Activated CD4-positive, alpha-beta T cell treated with anti-CD3 and anti-CD28 coated beads for 36 hours (primary cell): Measurements from ENCODE around the gene HACD2. TPM values are rescaled to one million over a fixed set of nuclear protein-coding genes. Genes with fewer than 3 reads are reported as not detected.
A peak's percentile ranks its signal among the peaks of the same experiment; 100 is the strongest.

Experiments
- ATAC-seq: fragments of 200-7000 bp; cut with Tn5 transposase; one replicate; pipeline ENCODE4 v1.10.0; 2021; ENCODE audit warnings: mild to moderate bottlenecking, moderate library complexity
- CTCF ChIA-PET: fragments of 350-600 bp; sonication (Branson Sonifier 250); formaldehyde crosslinking; loops from one replicate; lab custom pipeline; 2021; ENCODE audit warnings: antibody characterized with exemption; lab: Charles Lee
- POLR2A ChIA-PET: fragments of 350-600 bp; sonication (Branson Sonifier 250); formaldehyde crosslinking; loops from one replicate; lab custom pipeline; 2021; ENCODE audit warnings: antibody characterized with exemption, inconsistent platforms; lab: Charles Lee
- DNase-seq: peaks from one replicate; pipeline ENCODE4 v3.0.0-alpha.2; 2020
- H3K27ac Mint-ChIP-seq: one replicate; pipeline ENCODE4 v1.8.0; 2021; ENCODE audit warnings: mixed read lengths
- H3K27me3 Mint-ChIP-seq: one replicate; pipeline ENCODE4 v1.8.0; 2021; ENCODE audit warnings: mixed read lengths
- H3K36me3 Mint-ChIP-seq: one replicate; pipeline ENCODE4 v1.8.0; 2021; ENCODE audit warnings: low read depth, mixed read lengths
- H3K4me1 Mint-ChIP-seq: one replicate; pipeline ENCODE4 v1.8.0; 2021; ENCODE audit warnings: mixed read lengths
- H3K4me3 Mint-ChIP-seq: one replicate; pipeline ENCODE4 v1.8.0; 2021; ENCODE audit warnings: mild to moderate bottlenecking, moderate library complexity, mixed read lengths
- H3K9me3 Mint-ChIP-seq: one replicate; pipeline ENCODE4 v1.8.0; 2021; ENCODE audit warnings: low read depth, mixed read lengths
- intact Hi-C, 2 experiments: fragments of 100-400 bp; cut with DNase I in 1 of 2; cut with micrococcal nuclease in 1 of 2; formaldehyde crosslinking; loops; one replicate each; pipeline versions ENCODE4 v1.14.2 to v1.15.1; 2022 to 2024; cut with DNase I, micrococcal nuclease
- total RNA-seq, 2 experiments: library from RNA; stranded (reverse); gene quantifications; one replicate each; pipeline ENCODE4 v1.2.3, GENCODE V29; 2021

Gene HACD2
- total RNA-seq, 2 experiments from 2014 or later, result 22.1 to 27.7 TPM

DNA sequence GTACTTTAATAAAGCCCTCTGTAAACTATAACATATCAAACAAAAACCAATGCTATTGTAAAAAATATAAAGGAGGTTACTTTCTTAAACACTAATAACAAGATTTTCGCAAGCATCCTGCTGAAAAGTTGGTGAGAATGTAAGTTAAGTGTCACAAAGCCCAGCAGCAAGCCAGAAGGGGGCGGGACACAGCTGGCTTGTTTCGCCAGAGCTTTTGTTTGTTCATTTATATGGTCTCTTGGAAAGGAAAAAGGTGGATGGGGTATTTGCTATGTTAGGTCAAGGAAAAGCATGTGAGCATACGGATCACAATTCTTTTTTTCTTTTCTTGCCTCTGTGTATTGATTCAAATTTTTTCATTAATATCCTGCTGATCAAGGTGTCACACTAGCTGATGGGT, 59.9 kb downstream of the HACD2 start:
- intact Hi-C loops, result no loop called here
- Mint-ChIP-seq H3K27ac (no peak overlapping the region), H3K27me3 (no peaks in the 10 kb centered on the region), H3K36me3 (peaks cover 16% of the 10 kb centered on the region), H3K9me3 (no peaks in the 10 kb centered on the region), H3K4me3 (no peak overlapping the region), H3K4me1 (peaks cover 53% of the 10 kb centered on the region)
- no peak for DNase-seq
- no peak for ATAC-seq
- ChIA-PET POLR2A (no interaction called here), CTCF (interaction anchor here (0.5 kb wide), 1 partner anchor 349 kb away, joined by 3 read pairs; no protein-coding TSS in a partner anchor)

DNA sequence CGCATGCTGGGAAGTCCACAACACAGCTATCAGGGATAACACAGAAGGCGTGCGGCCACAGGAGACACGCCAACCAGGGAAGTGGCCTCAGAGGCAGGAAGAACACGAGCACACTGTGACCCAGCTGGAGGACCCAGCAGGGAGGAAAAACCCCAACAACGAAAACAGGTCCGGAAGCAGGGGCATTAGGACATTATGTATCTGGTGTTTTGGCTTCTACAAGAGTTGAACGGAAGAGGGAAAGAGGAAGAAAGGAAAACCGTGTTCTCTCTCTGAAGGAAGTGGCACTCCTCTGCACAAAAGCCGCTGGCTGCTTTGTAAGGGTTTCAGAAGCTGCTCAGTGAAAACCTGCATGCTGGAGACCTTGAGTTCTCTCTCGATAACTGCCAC, 61.8 kb downstream of the HACD2 start:
- CTCF ChIA-PET, result interaction anchor here (1.3 to 1.6 kb wide), 3 partner anchors 12 to 39 kb away, joined by 3 to 4 read pairs (median 4); no protein-coding TSS in a partner anchor
- no peaks in the 10 kb centered on the region for H3K9me3 Mint-ChIP-seq
- peaks cover 53% of the 10 kb centered on the region for H3K4me1 Mint-ChIP-seq
- intact Hi-C loops, result no loop called here
- DNase-seq, result no peak
- ATAC-seq, result no peak
- POLR2A ChIA-PET, result interaction anchor here (0.7 kb wide), 1 partner anchor 17 kb away, joined by 3 read pairs; no protein-coding TSS in a partner anchor
- H3K4me3 Mint-ChIP-seq, result no peak overlapping the region
- peaks cover 18% of the 10 kb centered on the region for H3K36me3 Mint-ChIP-seq
- H3K27ac Mint-ChIP-seq, result peak overlapping the region; percentile 79
- H3K27me3 Mint-ChIP-seq, result no peaks in the 10 kb centered on the region

DNA sequence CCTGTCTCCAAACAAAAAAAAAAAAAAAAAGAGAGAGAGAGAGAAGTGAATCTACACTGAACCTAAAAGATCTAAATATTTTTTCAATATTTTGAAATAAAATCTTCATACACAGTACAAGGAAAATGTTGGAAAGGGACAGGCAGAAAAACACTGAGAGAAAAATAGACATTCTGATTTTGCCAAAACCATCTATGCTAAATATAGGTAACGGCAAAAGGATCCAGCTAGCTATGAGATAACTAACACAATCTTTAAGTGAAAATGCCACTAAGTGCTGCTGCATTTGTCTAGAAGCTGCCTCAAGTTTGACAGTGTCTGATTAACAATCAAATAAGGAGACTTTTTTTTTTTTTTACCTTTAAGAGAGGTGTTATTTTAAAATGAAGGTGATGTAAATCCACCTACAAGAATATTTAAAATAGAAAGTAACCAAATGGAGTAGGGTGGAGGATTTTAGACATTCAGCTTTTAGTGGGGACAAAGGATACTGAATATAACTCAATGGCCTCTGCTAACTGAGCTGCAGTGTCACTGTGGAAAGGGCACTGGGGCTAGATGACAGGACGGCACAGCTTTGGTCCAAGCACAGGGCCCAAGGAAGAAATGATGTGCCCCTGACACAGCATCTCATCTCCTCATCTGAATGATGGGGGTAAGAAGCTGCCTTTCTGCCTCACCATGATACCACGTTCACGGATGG, 62.4 kb downstream of the HACD2 start:
- Mint-ChIP-seq H3K4me1 (peaks cover 53% of the 10 kb centered on the region), H3K9me3 (no peaks in the 10 kb centered on the region), H3K27me3 (no peaks in the 10 kb centered on the region), H3K27ac (peak overlapping the region; percentile 79), H3K4me3 (no peak overlapping the region), H3K36me3 (peaks cover 18% of the 10 kb centered on the region)
- ATAC-seq, result no peak
- DNase-seq, result no peak
- POLR2A ChIA-PET, result interaction anchor here (0.7 kb wide), 1 partner anchor 17 kb away, joined by 3 read pairs; no protein-coding TSS in a partner anchor
- intact Hi-C loops, result no loop called here
- CTCF ChIA-PET, result interaction anchor here (0.6 to 1.6 kb wide), 4 partner anchors 11 to 53 kb away, joined by 3 to 4 read pairs (median 4); no protein-coding TSS in a partner anchor

DNA sequence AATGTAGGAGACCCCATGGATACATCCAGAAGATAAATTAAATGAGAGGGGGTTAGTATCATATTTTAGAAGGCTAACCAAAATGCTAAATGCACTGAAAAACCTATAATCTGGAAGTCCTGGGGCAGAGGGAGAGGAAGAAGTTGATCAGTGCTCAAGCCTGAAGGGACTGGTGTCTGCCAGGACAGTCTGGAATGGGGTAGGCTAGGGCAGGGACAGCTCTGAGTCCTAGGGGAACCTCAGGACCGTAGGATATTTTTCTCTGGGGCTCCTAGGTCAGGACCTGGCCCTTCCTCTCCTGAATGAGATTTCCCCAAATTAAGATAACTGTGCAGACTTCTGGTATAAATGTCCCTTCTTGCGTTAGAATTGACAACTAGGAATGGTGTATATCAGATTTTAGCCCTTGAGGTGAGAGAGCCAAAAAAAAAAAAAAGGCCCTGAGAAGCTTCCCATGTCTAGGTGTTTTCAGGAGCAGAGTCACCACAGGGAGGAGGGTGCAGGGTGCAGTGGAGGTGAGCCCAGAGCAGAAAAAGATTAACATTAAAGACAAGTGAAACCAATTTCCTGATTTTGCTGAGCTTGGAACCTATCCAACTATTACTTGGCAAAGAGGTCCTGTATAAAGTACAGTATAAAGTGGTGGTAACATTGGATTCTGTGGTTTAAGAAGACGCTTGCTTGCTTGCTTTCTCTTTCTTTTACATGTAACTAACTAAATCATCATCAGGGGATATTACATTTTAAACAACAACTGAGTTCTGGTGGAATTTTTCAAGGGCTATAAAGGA, 63.5 kb downstream of the HACD2 start:
- no peaks in the 10 kb centered on the region for H3K27me3 Mint-ChIP-seq
- intact Hi-C loops, result no loop called here
- ATAC-seq, result no peak
- peaks cover 49% of the 10 kb centered on the region for H3K4me1 Mint-ChIP-seq
- POLR2A ChIA-PET, result no interaction called here
- H3K4me3 Mint-ChIP-seq, result no peak overlapping the region
- H3K9me3 Mint-ChIP-seq, result no peaks in the 10 kb centered on the region
- DNase-seq, result no peak
- H3K27ac Mint-ChIP-seq, result no peak overlapping the region
- CTCF ChIA-PET, result interaction anchor here (1.1 to 1.6 kb wide), 3 partner anchors 10 to 38 kb away, joined by 4 to 5 read pairs (median 4); no protein-coding TSS in a partner anchor
- H3K36me3 Mint-ChIP-seq, result peaks cover 12% of the 10 kb centered on the region

DNA sequence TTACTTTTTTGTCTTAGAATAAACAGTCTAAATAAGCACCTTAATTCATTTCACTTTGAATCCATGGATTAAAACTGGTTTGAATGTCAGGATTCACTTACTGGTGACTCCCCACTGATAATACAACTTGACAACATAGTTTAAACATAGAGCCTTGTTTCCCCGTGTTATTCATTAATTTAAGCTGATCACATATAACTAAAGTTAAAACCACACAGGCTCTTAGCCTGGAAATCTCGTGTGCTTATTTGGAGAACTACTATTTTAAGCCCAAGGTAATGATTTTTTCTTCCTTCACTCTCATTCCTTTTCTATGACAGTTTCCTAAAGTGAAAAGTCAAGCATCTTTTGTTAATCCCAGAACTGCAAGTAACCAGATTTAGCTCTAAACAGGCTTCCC, 64.2 kb downstream of the HACD2 start:
- intact Hi-C loops, result no loop called here
- H3K4me3 Mint-ChIP-seq, result no peak overlapping the region
- no peak for ATAC-seq
- POLR2A ChIA-PET, result no interaction called here
- H3K27ac Mint-ChIP-seq, result no peak overlapping the region
- H3K27me3 Mint-ChIP-seq, result no peaks in the 10 kb centered on the region
- peaks cover 12% of the 10 kb centered on the region for H3K36me3 Mint-ChIP-seq
- CTCF ChIA-PET, result interaction anchor here (1.1 to 1.4 kb wide), 2 partner anchors 31 to 39 kb away, joined by 4 to 5 read pairs; no protein-coding TSS in a partner anchor
- DNase-seq, result no peak
- peaks cover 44% of the 10 kb centered on the region for H3K4me1 Mint-ChIP-seq
- no peaks in the 10 kb centered on the region for H3K9me3 Mint-ChIP-seq

DNA sequence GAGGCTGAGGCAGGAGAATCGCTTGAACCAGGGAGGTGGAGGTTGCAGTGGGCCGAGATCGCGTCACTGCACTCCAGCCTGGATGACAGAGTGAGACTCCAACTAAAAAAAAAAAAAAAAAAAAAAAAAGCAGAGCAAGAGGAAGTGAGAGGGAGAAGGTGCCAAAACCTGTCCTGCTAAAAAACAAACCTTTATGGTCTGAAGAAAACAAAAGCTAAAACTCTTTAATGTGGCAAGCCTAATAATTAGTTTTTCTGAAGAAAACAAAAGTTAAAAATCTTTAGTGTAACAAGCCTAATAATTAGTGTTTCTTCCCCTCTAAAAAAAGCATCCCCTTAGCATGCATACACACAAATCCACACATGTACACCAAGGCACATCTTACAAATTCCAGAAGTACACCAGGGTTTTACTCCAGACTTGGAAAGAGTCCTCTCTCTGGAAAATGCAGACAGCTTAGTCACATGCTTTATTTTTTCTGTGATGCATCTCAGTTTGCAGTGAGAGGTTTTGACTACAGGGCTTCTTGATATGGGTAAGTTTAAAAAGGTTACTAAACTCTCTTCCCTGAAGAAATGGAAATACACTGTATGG, 65.9 kb downstream of the HACD2 start:
- H3K27ac Mint-ChIP-seq, result no peak overlapping the region
- peaks cover 27% of the 10 kb centered on the region for H3K4me1 Mint-ChIP-seq
- no peaks in the 10 kb centered on the region for H3K9me3 Mint-ChIP-seq
- ATAC-seq (no peak), DNase-seq (no peak)
- ChIA-PET CTCF (no interaction called here), POLR2A (no interaction called here)
- H3K4me3 Mint-ChIP-seq, result no peak overlapping the region
- H3K27me3 Mint-ChIP-seq, result no peaks in the 10 kb centered on the region
- intact Hi-C loops, result no loop called here
- H3K36me3 Mint-ChIP-seq, result peaks cover 12% of the 10 kb centered on the region

DNA sequence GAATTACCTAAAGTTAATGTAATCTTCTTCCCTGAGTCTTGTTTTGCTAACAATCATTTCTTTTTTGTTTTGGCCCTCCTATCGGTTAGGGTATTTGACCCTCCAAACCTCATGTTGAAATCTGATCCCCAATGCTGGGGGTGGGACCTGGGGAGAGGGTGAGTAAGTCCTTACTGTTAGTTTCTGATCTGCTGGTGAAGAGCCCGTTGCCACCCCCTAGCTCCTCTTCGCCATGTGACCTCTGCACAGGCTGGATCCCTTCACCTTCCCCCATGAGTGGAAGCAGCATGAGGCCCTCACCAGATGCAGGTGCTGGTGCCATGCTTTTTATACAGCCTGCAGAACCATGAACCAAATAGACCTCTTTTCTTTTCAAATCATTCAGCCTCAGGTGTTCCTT, 73.1 kb downstream of the HACD2 start:
- Mint-ChIP-seq H3K36me3 (peaks cover 24% of the 10 kb centered on the region), H3K27ac (no peak overlapping the region), H3K9me3 (no peaks in the 10 kb centered on the region), H3K27me3 (no peaks in the 10 kb centered on the region), H3K4me3 (no peak overlapping the region), H3K4me1 (no peaks in the 10 kb centered on the region)
- intact Hi-C loops, result no loop called here
- ATAC-seq (no peak), DNase-seq (no peak)
- POLR2A ChIA-PET, result no interaction called here
- CTCF ChIA-PET, result interaction anchor here (1.4 kb wide), 1 partner anchor 11 kb away, joined by 4 read pairs; no protein-coding TSS in a partner anchor

DNA sequence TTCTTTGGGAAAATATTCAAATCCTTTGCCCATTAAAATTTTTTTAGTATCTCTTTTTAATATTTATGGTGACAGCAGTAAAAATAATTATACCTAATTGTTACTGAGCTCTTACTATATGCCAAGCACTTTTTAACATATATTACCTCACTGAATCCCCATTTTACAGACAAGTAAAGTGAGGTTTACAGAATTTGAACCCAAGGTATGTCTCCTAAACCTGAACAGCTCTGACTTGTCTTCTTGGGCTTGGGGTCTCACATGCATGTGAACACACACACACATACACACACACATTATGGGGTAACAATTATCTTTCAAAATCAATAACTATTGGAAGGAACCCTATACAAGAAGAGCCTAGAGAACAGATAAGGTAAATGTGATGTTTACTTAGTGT, 73.8 kb downstream of the HACD2 start:
- CTCF ChIA-PET, result interaction anchor here (1.4 kb wide), 1 partner anchor 11 kb away, joined by 4 read pairs; no protein-coding TSS in a partner anchor
- DNase-seq, result no peak
- intact Hi-C loops, result no loop called here
- no peak overlapping the region for H3K4me3 Mint-ChIP-seq
- no peak overlapping the region for H3K27ac Mint-ChIP-seq
- H3K36me3 Mint-ChIP-seq, result peaks cover 24% of the 10 kb centered on the region
- H3K4me1 Mint-ChIP-seq, result no peaks in the 10 kb centered on the region
- H3K27me3 Mint-ChIP-seq, result no peaks in the 10 kb centered on the region
- ATAC-seq, result no peak
- POLR2A ChIA-PET, result no interaction called here
- no peaks in the 10 kb centered on the region for H3K9me3 Mint-ChIP-seq

DNA sequence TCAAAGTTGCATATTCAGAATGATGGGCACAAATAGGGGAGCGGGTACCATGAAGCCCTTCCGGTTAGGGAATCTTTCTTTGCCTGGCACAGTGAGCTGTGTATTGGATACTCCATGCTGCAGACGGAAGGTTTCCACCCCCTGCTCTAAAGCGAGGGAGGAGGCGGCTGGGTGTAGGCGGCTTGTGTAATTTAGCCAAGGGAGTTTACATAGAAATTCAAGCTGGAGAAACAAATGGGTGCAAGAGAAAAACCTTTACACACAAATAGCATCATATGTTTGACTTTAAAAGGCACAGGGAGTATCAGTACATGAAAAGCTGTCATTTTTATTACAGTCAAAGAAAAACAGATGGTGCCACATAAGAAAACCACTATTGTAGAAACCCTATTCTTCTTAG, 76.7 kb downstream of the HACD2 start:
- Mint-ChIP-seq H3K9me3 (no peaks in the 10 kb centered on the region), H3K4me1 (no peaks in the 10 kb centered on the region), H3K36me3 (peaks cover 18% of the 10 kb centered on the region), H3K27ac (no peak overlapping the region), H3K4me3 (no peak overlapping the region), H3K27me3 (no peaks in the 10 kb centered on the region)
- ChIA-PET POLR2A (no interaction called here), CTCF (interaction anchor here (1.2 kb wide), 1 partner anchor 14 kb away, joined by 4 read pairs; no protein-coding TSS in a partner anchor)
- intact Hi-C loops, result no loop called here
- ATAC-seq (no peak), DNase-seq (no peak)

DNA sequence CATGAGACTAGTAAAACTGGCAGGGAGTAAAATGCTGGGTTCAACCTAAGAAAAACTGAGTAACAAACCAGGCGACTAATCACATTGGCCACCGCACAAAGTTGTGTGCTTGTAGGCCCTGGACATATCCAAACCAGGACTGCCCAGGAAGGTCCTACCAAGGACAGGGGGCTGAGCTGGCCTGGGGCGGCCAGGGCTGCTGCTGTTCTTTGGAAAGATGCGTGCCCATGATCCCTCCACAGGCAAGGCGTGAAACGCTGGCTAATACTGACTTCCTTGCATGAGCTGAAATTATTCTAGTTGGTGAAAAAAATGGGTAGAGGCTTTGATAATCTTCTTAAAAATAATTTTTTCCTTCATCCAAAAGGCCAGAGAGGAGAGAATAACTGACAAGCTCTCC, 79.0 kb downstream of the HACD2 start:
- Mint-ChIP-seq H3K27ac (no peak overlapping the region), H3K27me3 (no peaks in the 10 kb centered on the region), H3K4me3 (no peak overlapping the region), H3K36me3 (peaks cover 11% of the 10 kb centered on the region), H3K9me3 (no peaks in the 10 kb centered on the region), H3K4me1 (no peaks in the 10 kb centered on the region)
- no peak for DNase-seq
- POLR2A ChIA-PET, result no interaction called here
- intact Hi-C loops, result no loop called here
- ATAC-seq, result no peak
- CTCF ChIA-PET, result interaction anchor here (0.6 to 2.2 kb wide), 3 partner anchors 29 to 56 kb away, joined by 3 to 6 read pairs (median 3); no protein-coding TSS in a partner anchor

DNA sequence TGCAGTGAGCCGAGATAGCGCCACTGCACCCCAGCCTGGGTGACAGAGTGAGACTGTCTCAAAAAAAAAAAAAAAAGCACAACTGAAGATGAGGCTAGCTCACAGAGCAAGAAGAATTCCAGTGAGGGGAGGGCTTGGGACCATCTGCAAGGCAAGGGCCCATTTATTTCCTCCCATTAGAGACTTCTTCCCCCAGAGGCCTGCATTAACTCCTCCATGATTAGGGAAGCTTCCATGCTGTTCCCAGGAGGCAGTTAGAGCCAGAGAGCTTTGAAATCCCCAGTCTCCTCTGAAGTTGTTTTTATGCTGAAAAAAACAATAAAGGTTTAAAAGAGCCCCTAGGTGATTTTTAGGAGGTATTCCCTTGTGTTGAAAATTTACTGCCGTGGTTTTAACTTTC, 81.7 kb downstream of the HACD2 start:
- H3K27me3 Mint-ChIP-seq, result no peaks in the 10 kb centered on the region
- H3K36me3 Mint-ChIP-seq, result peaks cover 17% of the 10 kb centered on the region
- H3K9me3 Mint-ChIP-seq, result no peaks in the 10 kb centered on the region
- POLR2A ChIA-PET, result no interaction called here
- CTCF ChIA-PET, result interaction anchor here (0.6 kb wide), 1 partner anchor 413 kb away, joined by 3 read pairs; no protein-coding TSS in a partner anchor
- ATAC-seq, result no peak
- H3K4me1 Mint-ChIP-seq, result no peaks in the 10 kb centered on the region
- intact Hi-C loops, result no loop called here
- no peak for DNase-seq
- no peak overlapping the region for H3K4me3 Mint-ChIP-seq
- H3K27ac Mint-ChIP-seq, result no peak overlapping the region
